ENCODE data around the gene KCTD5.

Gene KCTD5

DNA sequence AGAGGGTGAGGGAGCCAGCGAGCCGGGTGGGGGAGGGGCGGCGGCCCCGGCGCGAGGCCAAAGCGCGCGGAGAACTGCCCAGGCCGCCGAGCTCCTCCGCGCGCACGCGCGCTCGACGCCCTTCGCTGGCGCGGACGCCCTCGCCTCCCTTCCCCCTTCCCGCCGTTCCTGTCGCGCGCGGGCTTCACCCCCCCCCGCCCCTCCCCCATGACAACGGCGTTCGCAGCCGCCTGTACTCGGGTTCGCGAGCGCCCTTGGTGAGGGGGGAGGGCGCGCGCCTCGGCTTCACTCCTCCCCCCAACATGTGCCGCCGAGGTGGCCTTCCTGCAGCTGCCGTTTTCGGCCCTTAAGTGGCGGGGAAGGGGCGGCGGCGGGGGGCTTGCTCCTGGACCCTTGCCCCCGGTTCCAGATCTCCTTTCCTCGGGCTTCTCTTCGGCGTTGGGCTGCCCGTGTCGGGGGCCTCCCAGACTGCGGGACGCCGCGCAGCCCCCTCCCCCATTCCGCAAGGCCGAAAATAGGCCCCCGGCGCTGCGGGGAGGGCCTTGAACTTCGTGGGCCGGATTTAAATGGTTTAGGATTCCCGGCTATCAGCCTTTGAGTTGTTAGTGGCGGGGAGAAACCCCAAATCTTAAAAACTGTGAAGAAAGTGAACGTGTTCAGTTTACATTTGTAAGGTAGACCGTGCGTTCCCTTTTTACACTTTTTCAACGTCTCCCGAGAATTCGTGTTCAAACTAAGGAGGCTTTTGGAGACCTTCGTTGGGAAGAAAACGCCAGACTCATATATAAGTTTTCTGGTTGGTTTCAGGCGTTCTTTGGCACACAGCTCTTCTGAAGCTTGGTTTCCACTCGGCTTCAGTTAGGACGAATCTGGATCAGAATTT lies 70.8 kb downstream of the KCTD5 start:
- DNase-seq (ENCODE audit: low read depth, low spot score) = no peak
- H3K4me3 ChIP-seq (ENCODE audit: low read depth, low read length) = peak overlapping the region; percentile 81
- POLR2A ChIA-PET = interaction anchor here (0.6 to 2.1 kb wide), 6 partner anchors 10 to 115 kb away, joined by 4 to 12 read pairs (median 5); partner anchors contain the start of gene ELOB
- TF ChIP-seq, protein P1, sequence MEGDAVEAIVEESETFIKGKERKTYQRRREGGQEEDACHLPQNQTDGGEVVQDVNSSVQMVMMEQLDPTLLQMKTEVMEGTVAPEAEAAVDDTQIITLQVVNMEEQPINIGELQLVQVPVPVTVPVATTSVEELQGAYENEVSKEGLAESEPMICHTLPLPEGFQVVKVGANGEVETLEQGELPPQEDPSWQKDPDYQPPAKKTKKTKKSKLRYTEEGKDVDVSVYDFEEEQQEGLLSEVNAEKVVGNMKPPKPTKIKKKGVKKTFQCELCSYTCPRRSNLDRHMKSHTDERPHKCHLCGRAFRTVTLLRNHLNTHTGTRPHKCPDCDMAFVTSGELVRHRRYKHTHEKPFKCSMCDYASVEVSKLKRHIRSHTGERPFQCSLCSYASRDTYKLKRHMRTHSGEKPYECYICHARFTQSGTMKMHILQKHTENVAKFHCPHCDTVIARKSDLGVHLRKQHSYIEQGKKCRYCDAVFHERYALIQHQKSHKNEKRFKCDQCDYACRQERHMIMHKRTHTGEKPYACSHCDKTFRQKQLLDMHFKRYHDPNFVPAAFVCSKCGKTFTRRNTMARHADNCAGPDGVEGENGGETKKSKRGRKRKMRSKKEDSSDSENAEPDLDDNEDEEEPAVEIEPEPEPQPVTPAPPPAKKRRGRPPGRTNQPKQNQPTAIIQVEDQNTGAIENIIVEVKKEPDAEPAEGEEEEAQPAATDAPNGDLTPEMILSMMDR (IDR thresholded peaks at IDR 0.05; ENCODE audit: insufficient read depth, low read length, missing control alignments) = no peak
- CTCF ChIA-PET = interaction anchor here (0.9 to 3.2 kb wide), 4 partner anchors 23 to 210 kb away, joined by 3 to 10 read pairs (median 4); no protein-coding TSS in a partner anchor

DNA sequence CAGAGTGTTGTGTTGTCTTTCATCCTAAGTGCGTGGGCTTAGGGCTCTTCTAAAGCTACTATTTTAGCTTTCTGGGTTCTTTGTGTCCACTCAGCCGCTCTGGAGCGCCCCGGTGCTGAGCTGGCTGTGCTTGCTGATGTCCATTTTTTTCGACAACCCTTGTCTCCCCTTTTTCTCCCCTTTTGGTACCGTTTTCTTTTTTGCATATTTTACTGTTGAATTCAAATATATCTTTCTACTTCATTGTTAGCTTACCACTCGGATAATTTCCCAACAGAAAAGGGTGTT lies 71.4 kb downstream of the KCTD5 start:
- H3K4me3 ChIP-seq (ENCODE audit: low read depth, low read length) = peak overlapping the region; percentile 81
- TF ChIP-seq, protein P1 (IDR thresholded peaks at IDR 0.05; ENCODE audit: insufficient read depth, low read length, missing control alignments) = no peak
- ChIA-PET CTCF (interaction anchor here (0.9 to 3.2 kb wide), 3 partner anchors 115 to 210 kb away, joined by 3 to 10 read pairs (median 6); no protein-coding TSS in a partner anchor), POLR2A (interaction anchor here (0.6 to 2.1 kb wide), 5 partner anchors 18 to 114 kb away, joined by 3 to 12 read pairs (median 6); partner anchors contain the start of gene ELOB)
- DNase-seq (ENCODE audit: low read depth, low spot score) = no peak

DNA sequence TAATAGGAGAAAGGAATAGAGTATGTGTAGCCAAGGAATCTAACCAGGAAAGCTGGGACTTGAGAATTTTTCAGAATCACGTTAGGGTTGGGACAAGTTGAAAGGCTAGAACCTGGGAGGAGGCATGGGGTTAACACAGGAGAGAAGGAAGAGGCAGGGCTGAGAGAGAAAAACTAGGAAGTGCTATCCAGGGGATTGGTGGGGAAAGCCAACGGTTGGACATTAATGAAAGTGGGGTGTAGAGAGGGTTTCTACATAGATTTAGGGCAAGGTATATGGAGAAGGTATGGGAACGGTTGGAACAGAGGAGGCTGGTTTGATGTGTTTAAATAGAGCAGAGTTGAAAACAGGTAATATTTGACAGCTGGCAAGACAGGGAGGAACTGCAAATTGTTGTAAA lies 72.8 kb downstream of the KCTD5 start:
- DNase-seq (ENCODE audit: low read depth, low spot score) = no peak
- H3K4me3 ChIP-seq (ENCODE audit: low read depth, low read length) = peak overlapping the region; percentile 32
- ChIA-PET CTCF (interaction anchor here (1.0 kb wide), 1 partner anchor 84 kb away, joined by 3 read pairs; no protein-coding TSS in a partner anchor), POLR2A (no interaction called here)
- TF ChIP-seq, protein P1 (IDR thresholded peaks at IDR 0.05; ENCODE audit: insufficient read depth, low read length, missing control alignments) = no peak

DNA sequence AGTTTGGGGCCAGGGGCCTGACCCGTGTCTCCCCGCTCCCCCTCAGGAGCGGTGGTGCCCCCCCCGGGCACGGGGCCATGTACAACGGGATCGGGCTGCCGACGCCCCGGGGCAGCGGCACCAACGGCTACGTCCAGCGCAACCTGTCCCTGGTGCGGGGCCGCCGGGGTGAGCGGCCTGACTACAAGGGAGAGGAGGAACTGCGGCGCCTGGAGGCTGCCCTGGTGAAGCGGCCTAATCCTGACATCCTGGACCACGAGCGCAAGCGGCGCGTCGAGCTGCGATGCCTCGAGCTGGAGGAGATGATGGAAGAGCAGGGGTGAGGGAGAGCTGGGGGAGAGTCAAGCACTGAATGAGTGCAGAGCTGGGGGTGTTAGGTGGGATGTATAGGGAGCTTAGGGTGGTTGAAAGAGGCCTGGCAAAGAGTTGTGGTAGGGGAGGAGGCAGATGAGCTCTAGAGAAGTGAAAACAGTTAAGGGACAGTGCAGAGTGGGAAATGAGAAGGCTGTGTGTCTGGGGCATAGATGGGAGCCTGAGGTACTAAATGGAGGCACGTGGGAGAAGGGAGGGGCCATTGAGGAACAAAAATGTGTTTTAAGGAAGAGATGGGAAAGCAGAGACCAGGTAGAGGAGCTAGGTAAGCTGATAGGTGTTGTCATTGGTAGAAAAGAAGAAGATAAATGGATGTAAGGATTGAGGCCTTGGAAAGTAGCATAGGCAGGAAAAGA lies 74.1 kb downstream of the KCTD5 start:
- H3K4me3 ChIP-seq (ENCODE audit: low read depth, low read length) = no peak overlapping the region
- CTCF ChIA-PET = interaction anchor here (0.8 kb wide), 1 partner anchor 11 kb away, joined by 3 read pairs; no protein-coding TSS in a partner anchor
- TF ChIP-seq, protein P1 (IDR thresholded peaks at IDR 0.05; ENCODE audit: insufficient read depth, low read length, missing control alignments) = no peak
- no peak for DNase-seq (ENCODE audit: low read depth, low spot score)
- POLR2A ChIA-PET = interaction anchor here (0.8 kb wide), 1 partner anchor 18 kb away, joined by 3 read pairs; no protein-coding TSS in a partner anchor

DNA sequence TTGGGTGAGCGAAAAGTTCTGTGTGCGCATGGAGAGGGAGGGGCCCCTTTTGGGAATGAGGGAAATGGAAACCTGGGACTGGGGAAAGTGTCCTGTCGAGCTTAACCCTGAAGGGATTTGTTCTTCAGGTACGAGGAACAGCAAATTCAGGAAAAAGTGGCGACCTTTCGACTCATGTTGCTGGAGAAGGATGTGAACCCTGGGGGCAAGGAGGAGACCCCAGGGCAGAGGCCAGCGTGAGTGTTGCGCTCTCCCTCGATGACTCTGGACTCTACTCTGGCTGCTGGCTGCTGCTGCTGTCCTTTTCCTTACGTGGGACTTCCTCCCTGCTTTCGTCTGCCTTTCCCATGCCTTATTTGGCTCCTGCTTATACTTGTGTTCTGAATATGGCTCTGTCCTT lies 75.0 kb downstream of the KCTD5 start:
- DNase-seq (ENCODE audit: low read depth, low spot score) = no peak
- TF ChIP-seq, protein P1 (IDR thresholded peaks at IDR 0.05; ENCODE audit: insufficient read depth, low read length, missing control alignments) = no peak
- H3K4me3 ChIP-seq (ENCODE audit: low read depth, low read length) = no peak overlapping the region
- ChIA-PET POLR2A (interaction anchor here (1.0 kb wide), 1 partner anchor 10 kb away, joined by 5 read pairs; no protein-coding TSS in a partner anchor), CTCF (interaction anchor here (0.7 kb wide), 1 partner anchor 9 kb away, joined by 3 read pairs; no protein-coding TSS in a partner anchor)

All from AG04449 (cell line).